GM12878 (cell line): ENCODE data around the gene SLC1A1.

Experiments
- CTCF ChIP-seq, 3 experiments: IDR thresholded peaks in 2 of 3; conservative IDR thresholded peaks in 1 of 3; 2 replicates each; pipeline ENCODE4 v1.5.1; 2011; ENCODE audit warnings: low read depth in 3 of 3, low read length in 3 of 3, mild to moderate bottlenecking in 3 of 3, control low read depth in 2 of 3, moderate library complexity in 2 of 3, inconsistent platforms in 1 of 3, mixed read lengths in 1 of 3; ENCODE audit not compliant: control insufficient read depth in 2 of 3, insufficient read depth in 1 of 3; ENCODE audit errors: extremely low read depth in 1 of 3
- EP300 ChIP-seq, 2 experiments: fragments of 150-350 bp in 1 of 2; IDR thresholded peaks; 2 replicates each; pipeline ENCODE4 v1.6.1; 2011 to 2012; ENCODE audit warnings: low read depth in 2 of 2, low read length in 2 of 2, borderline replicate concordance in 1 of 2, improper control_type of control experiment in 1 of 2, inconsistent platforms in 1 of 2; ENCODE audit not compliant: control insufficient read depth in 1 of 2
- JUND ChIP-seq: IDR thresholded peaks from 2 replicates; pipeline ENCODE4 v1.6.1; 2012; ENCODE audit warnings: low read depth, mild to moderate bottlenecking, low read length, improper control_type of control experiment, moderate library complexity
- NFXL1 ChIP-seq: fragments of 450-650 bp; IDR thresholded peaks from 2 replicates; pipeline ENCODE4 v1.6.1; 2017; ENCODE audit warnings: antibody characterized with exemption, mild to moderate bottlenecking, borderline replicate concordance
- SMC3 ChIP-seq: IDR thresholded peaks from 2 replicates; pipeline ENCODE4 v1.6.1; 2011; ENCODE audit warnings: low read length, improper control_type of control experiment, borderline replicate concordance
- TF ChIP-seq, protein P1 (sequence below): fragments of 450-650 bp; IDR thresholded peaks from 2 replicates; pipeline ENCODE4 v1.6.1; 2016; ENCODE audit warnings: mild to moderate bottlenecking

DNA sequence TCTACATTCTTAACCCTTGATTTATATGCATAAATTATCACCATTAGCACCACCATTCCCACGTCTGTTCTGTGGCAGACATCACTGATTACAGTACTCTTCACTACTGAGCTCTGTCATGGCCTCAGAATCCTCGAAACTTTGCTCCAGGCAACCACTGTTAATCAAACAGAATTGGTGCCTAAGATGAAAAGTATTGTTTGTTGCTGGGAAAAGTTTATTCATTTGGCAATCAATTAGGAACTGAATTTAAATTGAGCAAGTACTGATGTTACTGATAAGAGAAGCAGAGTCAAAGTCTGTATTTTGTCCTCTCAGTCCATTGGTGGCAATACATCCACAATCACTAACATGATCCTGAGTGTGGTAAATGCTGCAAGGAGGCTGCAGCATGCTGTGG, 12.8 kb downstream of the SLC1A1 start:
- no peak for TF ChIP-seq SMC3
- no peak for TF ChIP-seq EP300 (IDR thresholded peaks at IDR 0.05; ENCODE audit: borderline replicate concordance in 1 of 2, control insufficient read depth in 1 of 2, low read depth in 2 of 2, low read length in 2 of 2)
- no peak for TF ChIP-seq JUND
- TF ChIP-seq, protein P1, sequence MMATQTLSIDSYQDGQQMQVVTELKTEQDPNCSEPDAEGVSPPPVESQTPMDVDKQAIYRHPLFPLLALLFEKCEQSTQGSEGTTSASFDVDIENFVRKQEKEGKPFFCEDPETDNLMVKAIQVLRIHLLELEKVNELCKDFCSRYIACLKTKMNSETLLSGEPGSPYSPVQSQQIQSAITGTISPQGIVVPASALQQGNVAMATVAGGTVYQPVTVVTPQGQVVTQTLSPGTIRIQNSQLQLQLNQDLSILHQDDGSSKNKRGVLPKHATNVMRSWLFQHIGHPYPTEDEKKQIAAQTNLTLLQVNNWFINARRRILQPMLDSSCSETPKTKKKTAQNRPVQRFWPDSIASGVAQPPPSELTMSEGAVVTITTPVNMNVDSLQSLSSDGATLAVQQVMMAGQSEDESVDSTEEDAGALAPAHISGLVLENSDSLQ = no peak
- TF ChIP-seq CTCF (IDR thresholded peaks at IDR 0.05 in 2 of 3, conservative IDR thresholded peaks at IDR 0.05 in 1 of 3; ENCODE audit: control insufficient read depth in 2 of 3, extremely low read depth in 1 of 3, insufficient read depth in 1 of 3, low read depth in 3 of 3, low read length in 3 of 3) = no peak
- TF ChIP-seq NFXL1 = no peak
